NT2/D1 (cell line): ENCODE data around the gene GPX7.

Experiments
- SUZ12 ChIP-seq: IDR thresholded peaks from 2 replicates; pipeline ENCODE4 v1.6.1; 2011; ENCODE audit not compliant: insufficient read length, insufficient read depth; ENCODE audit errors: extremely low read depth
- YY1 ChIP-seq: IDR thresholded peaks from 2 replicates; pipeline ENCODE4 v1.6.1; 2011; ENCODE audit not compliant: insufficient read length, insufficient read depth
- ZNF274 ChIP-seq: IDR thresholded peaks from 2 replicates; pipeline ENCODE4 v1.6.1; 2011; ENCODE audit warnings: mild to moderate bottlenecking, low read depth, low read length

DNA sequence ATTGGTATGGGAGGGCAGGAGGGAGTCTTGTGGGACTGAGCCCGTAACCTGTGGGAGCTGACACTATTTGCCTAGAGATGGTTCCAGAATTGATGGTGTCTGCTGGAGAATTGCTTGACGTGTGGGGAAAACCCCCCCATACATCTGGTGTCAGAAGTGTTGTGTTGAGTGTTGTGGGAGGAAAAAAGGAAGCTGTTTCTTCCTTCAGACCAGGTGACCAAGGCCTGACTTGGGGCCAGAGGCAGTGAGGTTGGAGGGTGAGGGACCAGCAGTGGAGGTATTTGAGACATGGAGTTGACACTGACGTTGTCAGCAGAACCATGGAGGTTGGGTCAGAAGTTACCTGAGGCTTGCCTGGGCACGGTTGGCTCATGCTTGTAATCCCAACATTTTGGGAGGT, 39.1 kb downstream of the GPX7 start:
- TF ChIP-seq YY1 (no peak), SUZ12 (no peak), ZNF274 (no peak)
